ENCODE results near the gene HSPB8. TPM values are rescaled to one million over a fixed set of nuclear protein-coding genes. Genes with fewer than 3 reads are reported as not detected.

The HSPB8 gene
- total and polyA plus RNA-seq, 5 donors from 2014 or later = not detected

- ATAC-seq (ENCODE audit: low read depth in 2 of 2) = no peak
- Mint-ChIP-seq H3K27ac (no peak overlapping the region), H3K9me3 (peaks cover 0 to 4% (median 3%) of the 10 kb centered on the region in 7 donors), H3K36me3 (no peaks in the 10 kb centered on the region), H3K4me3 (no peak overlapping the region), H3K27me3 (no peaks in the 10 kb centered on the region), H3K4me1 (no peaks in the 10 kb centered on the region)
- Histone ChIP-seq H3K27ac (ENCODE audit: insufficient read depth, low read length, poor library complexity, severe bottlenecking) (no peak overlapping the region), H3K36me3 (ENCODE audit: control insufficient read depth, insufficient read depth, low read length) (no peaks in the 10 kb centered on the region), H3K27me3 (ENCODE audit: control insufficient read depth, insufficient read depth, low read length) (no peaks in the 10 kb centered on the region), H3K4me1 (ENCODE audit: control insufficient read depth, insufficient read depth, low read length, poor library complexity, severe bottlenecking) (no peaks in the 10 kb centered on the region), H3K9me3 (ENCODE audit: control insufficient read depth in 2 of 2, low read length in 2 of 2) (peaks cover 0 to 7% of the 10 kb centered on the region in 2 experiments), H3K4me3 (ENCODE audit: low read depth, low read length) (no peak overlapping the region)
- DNase-seq = no peak
Measured at GRCh38 chr12:119147847-119148448, 30.8 kb upstream of the HSPB8 start.

GRCh38 chr12:119149270-119149669 is 29.5 kb upstream of the HSPB8 start:
- Histone ChIP-seq H3K4me1 (ENCODE audit: control insufficient read depth, insufficient read depth, low read length, poor library complexity, severe bottlenecking) (no peaks in the 10 kb centered on the region), H3K4me3 (ENCODE audit: low read depth, low read length) (no peak overlapping the region), H3K27ac (ENCODE audit: insufficient read depth, low read length, poor library complexity, severe bottlenecking) (no peak overlapping the region), H3K36me3 (ENCODE audit: control insufficient read depth, insufficient read depth, low read length) (no peaks in the 10 kb centered on the region), H3K9me3 (ENCODE audit: control insufficient read depth in 2 of 2, low read length in 2 of 2) (peaks cover 0 to 7% of the 10 kb centered on the region in 2 experiments), H3K27me3 (ENCODE audit: control insufficient read depth, insufficient read depth, low read length) (no peaks in the 10 kb centered on the region)
- DNase-seq = no peak
- Mint-ChIP-seq H3K4me3 (no peak overlapping the region), H3K4me1 (no peaks in the 10 kb centered on the region), H3K9me3 (peaks cover 0 to 4% (median 3%) of the 10 kb centered on the region in 7 donors), H3K36me3 (no peaks in the 10 kb centered on the region), H3K27me3 (peaks cover 5% of the 10 kb centered on the region), H3K27ac (no peak overlapping the region)
- no peak for ATAC-seq (ENCODE audit: low read depth in 2 of 2)

GRCh38 chr12:119151445-119152026 is 27.2 kb upstream of the HSPB8 start:
- DNase-seq (no peak), ATAC-seq (ENCODE audit: low read depth in 2 of 2) (no peak)
- Mint-ChIP-seq H3K9me3 (peaks cover 0 to 4% (median 0%) of the 10 kb centered on the region in 7 donors), H3K4me1 (no peaks in the 10 kb centered on the region), H3K27ac (no peak overlapping the region), H3K27me3 (peaks cover 5% of the 10 kb centered on the region), H3K4me3 (no peak overlapping the region), H3K36me3 (no peaks in the 10 kb centered on the region)
- Histone ChIP-seq H3K4me3 (ENCODE audit: low read depth, low read length) (no peak overlapping the region), H3K27me3 (ENCODE audit: control insufficient read depth, insufficient read depth, low read length) (no peaks in the 10 kb centered on the region), H3K27ac (ENCODE audit: insufficient read depth, low read length, poor library complexity, severe bottlenecking) (no peak overlapping the region), H3K4me1 (ENCODE audit: control insufficient read depth, insufficient read depth, low read length, poor library complexity, severe bottlenecking) (no peaks in the 10 kb centered on the region), H3K9me3 (ENCODE audit: control insufficient read depth in 2 of 2, low read length in 2 of 2) (peaks cover 0 to 7% of the 10 kb centered on the region in 2 experiments), H3K36me3 (ENCODE audit: control insufficient read depth, insufficient read depth, low read length) (no peaks in the 10 kb centered on the region)

GRCh38 chr12:119153477-119154434 is 25.0 kb upstream of the HSPB8 start:
- Mint-ChIP-seq H3K27ac (no peak overlapping the region), H3K27me3 (peaks cover 5% of the 10 kb centered on the region), H3K9me3 (peaks cover 0 to 4% (median 0%) of the 10 kb centered on the region in 7 donors), H3K36me3 (no peaks in the 10 kb centered on the region), H3K4me3 (no peak overlapping the region), H3K4me1 (no peaks in the 10 kb centered on the region)
- Histone ChIP-seq H3K4me3 (ENCODE audit: low read depth, low read length) (no peak overlapping the region), H3K27me3 (ENCODE audit: control insufficient read depth, insufficient read depth, low read length) (no peaks in the 10 kb centered on the region), H3K9me3 (ENCODE audit: control insufficient read depth in 2 of 2, low read length in 2 of 2) (peaks cover 0 to 7% of the 10 kb centered on the region in 2 experiments), H3K36me3 (ENCODE audit: control insufficient read depth, insufficient read depth, low read length) (no peaks in the 10 kb centered on the region), H3K27ac (ENCODE audit: insufficient read depth, low read length, poor library complexity, severe bottlenecking) (no peak overlapping the region), H3K4me1 (ENCODE audit: control insufficient read depth, insufficient read depth, low read length, poor library complexity, severe bottlenecking) (no peaks in the 10 kb centered on the region)
- no peak for ATAC-seq (ENCODE audit: low read depth in 2 of 2)
- DNase-seq = peak in 1 of 3 donors; percentile 7

- Histone ChIP-seq H3K36me3 (ENCODE audit: control insufficient read depth, insufficient read depth, low read length) (no peaks in the 10 kb centered on the region), H3K4me3 (ENCODE audit: low read depth, low read length) (no peak overlapping the region), H3K9me3 (ENCODE audit: control insufficient read depth in 2 of 2, low read length in 2 of 2) (peaks cover 0 to 7% of the 10 kb centered on the region in 2 experiments), H3K27me3 (ENCODE audit: control insufficient read depth, insufficient read depth, low read length) (no peaks in the 10 kb centered on the region), H3K4me1 (ENCODE audit: control insufficient read depth, insufficient read depth, low read length, poor library complexity, severe bottlenecking) (no peaks in the 10 kb centered on the region), H3K27ac (ENCODE audit: insufficient read depth, low read length, poor library complexity, severe bottlenecking) (no peak overlapping the region)
- Mint-ChIP-seq H3K27me3 (peaks cover 5% of the 10 kb centered on the region), H3K27ac (no peak overlapping the region), H3K4me3 (no peak overlapping the region), H3K36me3 (no peaks in the 10 kb centered on the region), H3K9me3 (peaks cover 0 to 4% (median 0%) of the 10 kb centered on the region in 7 donors), H3K4me1 (no peaks in the 10 kb centered on the region)
- ATAC-seq (ENCODE audit: low read depth in 2 of 2) = no peak
- no peak for DNase-seq
Measured at GRCh38 chr12:119154435-119154818, 24.3 kb upstream of the HSPB8 start.

- H3K36me3 Mint-ChIP-seq = no peaks in the 10 kb centered on the region
- Histone ChIP-seq H3K9me3 (ENCODE audit: control insufficient read depth in 2 of 2, low read length in 2 of 2) (peaks cover 0 to 2% of the 10 kb centered on the region in 2 experiments), H3K27ac (ENCODE audit: insufficient read depth, low read length, poor library complexity, severe bottlenecking) (no peak overlapping the region), H3K36me3 (ENCODE audit: control insufficient read depth, insufficient read depth, low read length) (no peaks in the 10 kb centered on the region), H3K4me3 (ENCODE audit: low read depth, low read length) (no peak overlapping the region), H3K27me3 (ENCODE audit: control insufficient read depth, insufficient read depth, low read length) (no peaks in the 10 kb centered on the region), H3K4me1 (ENCODE audit: control insufficient read depth, insufficient read depth, low read length, poor library complexity, severe bottlenecking) (no peaks in the 10 kb centered on the region)
- peaks cover 5% of the 10 kb centered on the region for H3K27me3 Mint-ChIP-seq
- no peak for DNase-seq
- no peak overlapping the region for H3K27ac Mint-ChIP-seq
- no peak overlapping the region for H3K4me3 Mint-ChIP-seq
- no peak for ATAC-seq (ENCODE audit: low read depth in 2 of 2)
- H3K4me1 Mint-ChIP-seq = no peaks in the 10 kb centered on the region
- H3K9me3 Mint-ChIP-seq = peaks cover 0 to 4% (median 0%) of the 10 kb centered on the region in 7 donors
Measured at GRCh38 chr12:119156401-119157044, 22.2 kb upstream of the HSPB8 start.

GRCh38 chr12:119157528-119157927 is 21.2 kb upstream of the HSPB8 start:
- Histone ChIP-seq H3K27me3 (ENCODE audit: control insufficient read depth, insufficient read depth, low read length) (no peaks in the 10 kb centered on the region), H3K9me3 (ENCODE audit: control insufficient read depth in 2 of 2, low read length in 2 of 2) (no peaks in the 10 kb centered on the region), H3K27ac (ENCODE audit: insufficient read depth, low read length, poor library complexity, severe bottlenecking) (no peak overlapping the region), H3K4me1 (ENCODE audit: control insufficient read depth, insufficient read depth, low read length, poor library complexity, severe bottlenecking) (no peaks in the 10 kb centered on the region), H3K36me3 (ENCODE audit: control insufficient read depth, insufficient read depth, low read length) (no peaks in the 10 kb centered on the region), H3K4me3 (ENCODE audit: low read depth, low read length) (no peak overlapping the region)
- no peak overlapping the region for H3K4me3 Mint-ChIP-seq
- H3K36me3 Mint-ChIP-seq = no peaks in the 10 kb centered on the region
- H3K27me3 Mint-ChIP-seq = peaks cover 8% of the 10 kb centered on the region
- DNase-seq = no peak
- no peak overlapping the region for H3K27ac Mint-ChIP-seq
- H3K4me1 Mint-ChIP-seq = no peaks in the 10 kb centered on the region
- peaks cover 0 to 3% (median 0%) of the 10 kb centered on the region in 7 donors for H3K9me3 Mint-ChIP-seq
- no peak for ATAC-seq (ENCODE audit: low read depth in 2 of 2)

Data from CD4-positive, CD25-positive, alpha-beta regulatory T cell (primary cell).